ENCODE measurements around the gene OR5V1.
"Not testable (repeated sequence)": the region's sequence is repeated elsewhere in the genome, so short reads cannot be mapped to it uniquely, and the experiment has no call there.

OR5V1 gene

DNA sequence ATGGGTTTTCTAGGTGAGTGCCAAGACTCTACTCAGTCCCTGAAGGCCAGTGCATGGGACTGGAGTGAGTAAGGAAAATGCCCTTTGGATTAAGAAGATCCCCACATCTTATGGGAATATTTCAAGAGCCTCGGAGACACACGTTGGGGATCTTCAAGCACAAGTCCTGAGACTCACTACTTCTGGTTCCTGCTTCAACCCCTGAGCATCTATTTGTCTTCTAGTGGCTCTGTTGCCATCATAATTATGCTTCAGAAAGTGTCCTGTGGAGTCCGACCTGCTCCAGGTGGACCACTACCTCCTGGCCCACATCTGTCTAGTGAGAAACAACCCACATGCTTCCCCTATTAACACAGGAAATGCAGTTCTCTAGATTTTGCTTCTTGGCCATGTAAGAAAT is at the start of gene OR5V1:
Gene OR5V1, minus strand, starts transcription at position 101 of the 400 bp plus-strand sequence. CDS start 12,670 bp downstream, outside the sequence.
- DNase-seq, result no peak

DNA sequence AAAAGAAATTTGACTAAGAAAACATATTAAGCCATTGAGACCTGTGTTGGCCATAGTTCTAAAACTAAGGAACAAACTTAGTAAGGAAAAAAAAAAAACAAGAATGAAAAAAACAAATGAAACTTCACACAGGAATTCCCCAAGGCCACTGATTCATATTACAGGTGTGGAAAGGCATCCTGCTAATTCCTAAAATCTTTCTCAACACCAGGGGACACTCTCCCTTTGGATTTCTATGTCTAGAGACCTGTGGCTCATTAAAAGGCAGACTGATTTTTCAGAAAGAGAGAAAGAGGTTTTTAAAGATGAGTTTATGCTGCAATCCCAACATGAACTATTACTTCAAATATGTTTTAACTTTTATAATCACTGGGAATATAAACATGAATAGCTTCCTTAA is 45.9 kb upstream of the OR5V1 start, which contains the start of gene OR12D1:
Gene OR12D1, plus strand, starts transcription at position 341 of the 400 bp plus-strand sequence.
- peak; percentile 32 for DNase-seq

- DNase-seq, result no peak
Measured at GRCh38 chr6:29403801-29404200, 35.1 kb upstream of the OR5V1 start.

- DNase-seq, result peak; percentile 86
Measured at GRCh38 chr6:29399525-29399924, 30.9 kb upstream of the OR5V1 start.

- DNase-seq, result peak; percentile 7
Measured at GRCh38 chr6:29395331-29395730, 26.7 kb upstream of the OR5V1 start, which contains the start of gene OR12D2. Gene OR12D2 (plus strand): TSS chr6:29395631. CDS start chr6:29396700, 1,069 bp downstream.

DNA sequence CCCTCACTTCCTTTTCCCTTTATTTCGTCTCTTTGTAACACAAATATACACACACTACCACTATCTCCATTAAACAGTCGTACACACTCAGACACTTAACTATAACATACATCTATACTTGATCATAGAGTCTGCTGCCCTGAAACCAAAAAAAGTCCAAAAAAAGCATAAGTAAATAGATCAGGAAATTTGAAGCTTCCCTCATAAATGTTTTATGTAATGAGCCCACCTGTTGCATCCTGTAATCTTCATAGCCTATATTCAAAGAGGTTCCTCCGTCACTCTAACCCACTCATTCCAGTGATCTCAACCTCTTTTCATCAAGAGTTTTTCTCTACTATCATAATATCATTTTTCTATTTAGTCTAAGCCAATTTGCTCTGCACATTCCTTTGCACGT is 19.9 kb upstream of the OR5V1 start:
- no peak for DNase-seq

DNA sequence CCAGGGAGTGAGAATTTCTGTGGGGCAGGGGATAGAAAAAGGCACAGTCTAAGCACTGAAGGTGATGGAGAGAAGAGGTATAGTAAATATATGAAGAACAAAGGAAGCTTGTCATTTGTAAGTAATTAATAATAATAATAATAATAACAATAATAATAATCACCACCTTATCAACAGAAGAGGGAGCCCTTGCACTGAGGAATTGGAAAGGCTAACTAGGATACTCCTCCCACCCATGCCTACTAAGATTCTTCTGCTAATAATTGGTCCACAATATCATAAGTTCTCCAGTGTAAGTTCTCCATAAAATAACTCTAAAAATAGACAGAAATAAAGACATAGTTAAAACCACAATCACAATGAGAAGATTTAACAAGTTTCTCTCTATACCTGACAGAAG is 7.3 kb upstream of the OR5V1 start:
- peak; percentile 21 for DNase-seq

DNA sequence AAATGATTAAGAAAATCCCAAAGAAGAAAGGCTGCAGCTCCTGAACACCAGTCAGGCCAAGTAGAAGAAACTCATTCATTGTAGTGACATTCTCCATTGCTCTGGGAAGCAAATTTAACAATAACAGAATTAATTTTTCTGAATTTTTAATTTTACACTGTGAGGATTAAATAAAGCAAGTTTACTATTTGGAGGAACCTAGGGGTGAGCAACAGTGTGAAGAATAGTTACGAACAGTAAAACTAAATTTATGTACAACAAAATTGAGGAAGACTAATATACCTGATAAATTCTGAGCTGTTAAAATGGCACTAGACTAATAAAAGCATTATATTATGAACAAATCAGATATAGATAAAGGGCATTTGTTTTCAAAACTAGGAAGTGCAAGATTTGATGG is 6.5 kb upstream of the OR5V1 start, which contains the start of gene OR12D3:
Gene OR12D3, minus strand, starts transcription at position 101 of the 400 bp plus-strand sequence. Its CDS starts 4 bp downstream, at position 97.
- no peak for DNase-seq

DNA sequence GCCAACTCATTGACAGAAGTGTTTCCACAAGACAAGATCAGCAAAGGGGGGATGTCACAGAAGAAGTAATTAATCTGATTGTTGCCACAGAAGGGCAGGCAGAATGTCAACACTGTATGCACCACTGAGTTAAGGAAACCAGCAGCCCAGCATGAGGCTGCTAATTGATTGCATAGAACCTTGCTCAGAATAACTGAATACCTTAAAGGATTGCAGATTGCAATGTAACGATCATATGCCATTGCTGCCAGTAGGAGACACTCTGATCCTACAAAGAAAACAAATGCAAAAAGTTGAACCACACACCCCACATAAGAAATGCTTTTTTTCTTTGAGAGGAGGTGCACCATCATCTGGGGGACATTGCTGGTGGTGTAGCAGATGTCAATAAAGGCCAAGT is 13.1 kb downstream of the OR5V1 start:
- peak; percentile 8 for DNase-seq

GRCh38 chr6:29354980-29355379 is 13.7 kb downstream of the OR5V1 start:
- DNase-seq, result no peak

DNA sequence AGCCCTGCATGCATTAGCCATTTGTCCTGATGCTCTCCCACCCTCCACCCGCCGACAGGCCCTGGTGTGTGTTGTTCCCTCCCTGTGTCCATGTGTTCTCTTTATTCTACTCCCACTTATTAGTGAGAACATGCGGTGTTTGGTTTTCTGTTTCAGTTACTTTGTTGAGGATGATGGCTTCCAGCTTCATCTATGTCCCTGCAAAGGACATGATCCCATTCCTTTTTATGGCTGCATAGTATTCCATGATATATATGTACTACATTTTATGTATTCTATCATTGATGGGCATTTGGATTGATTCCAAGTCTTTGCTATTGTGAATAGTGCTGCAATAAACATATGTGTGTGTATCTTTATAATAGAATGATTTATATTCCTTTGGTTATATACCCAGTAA is 19.3 kb downstream of the OR5V1 start:
- not testable (repeated sequence) for DNase-seq

GRCh38 chr6:29345380-29345779 is 23.3 kb downstream of the OR5V1 start:
- no peak for DNase-seq

GRCh38 chr6:29336269-29336668 is 32.4 kb downstream of the OR5V1 start:
- peak; percentile 69 for DNase-seq

DNA sequence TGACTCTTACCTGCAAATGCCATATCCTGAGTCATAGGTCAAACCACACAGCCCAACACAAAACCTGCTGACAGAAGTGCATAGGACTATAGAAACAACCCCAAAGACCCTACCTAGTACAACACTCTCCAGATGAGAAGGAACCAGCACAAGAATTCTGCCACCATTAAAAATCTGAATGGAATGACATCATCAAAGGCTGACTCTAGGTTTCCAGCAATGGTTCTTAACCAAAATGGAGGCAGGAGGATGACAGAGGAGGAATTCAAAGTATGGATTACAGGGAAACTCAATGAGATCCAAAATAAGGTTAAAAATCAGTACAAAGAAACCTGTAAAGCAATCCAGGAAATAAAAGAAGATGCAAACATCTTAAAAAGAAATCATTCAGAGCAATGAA is 36.0 kb downstream of the OR5V1 start:
- DNase-seq, result no peak

DNA sequence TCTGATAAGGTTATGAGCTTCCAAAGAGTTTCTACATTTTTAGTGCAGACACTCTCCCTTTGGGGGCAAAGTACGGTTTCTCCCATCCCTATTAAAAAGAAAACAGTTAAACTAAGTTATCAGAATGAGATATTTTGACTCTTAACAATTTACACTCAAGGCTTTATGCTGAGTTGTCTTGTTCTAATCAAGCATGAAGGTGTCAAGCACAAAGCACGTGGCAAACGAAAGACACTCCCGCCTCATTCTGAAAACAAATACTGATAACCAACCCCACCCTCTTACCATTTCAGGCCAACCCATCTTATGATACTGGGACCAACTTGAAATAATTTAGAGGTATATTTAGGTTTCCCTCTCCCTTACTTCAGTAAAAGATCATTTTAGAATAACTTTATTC is 42.9 kb downstream of the OR5V1 start:
- DNase-seq, result no peak

GRCh38 chr6:29323332-29323731 is 45.3 kb downstream of the OR5V1 start:
- peak; percentile 21 for DNase-seq

GRCh38 chr6:29319931-29320330 is 48.7 kb downstream of the OR5V1 start:
- DNase-seq, result no peak
